HEK293 (cell line): Measurements from ENCODE around the gene AKT1.

Experiments used
- CTCF ChIP-seq: fragments of 450-650 bp; formaldehyde crosslinking; IDR thresholded peaks from 2 replicates; pipeline ENCODE4 v1.5.1; 2016; ENCODE audit warnings: missing biosample characterization, missing genetic modification characterization
- KLF8 ChIP-seq: fragments of 450-650 bp; formaldehyde crosslinking; IDR thresholded peaks from 2 replicates; pipeline ENCODE4 v1.5.1; 2016; ENCODE audit warnings: missing biosample characterization, missing genetic modification characterization
- PRDM4 ChIP-seq: fragments of 450-650 bp; formaldehyde crosslinking; IDR thresholded peaks from 2 replicates; pipeline ENCODE4 v1.5.1; 2017; ENCODE audit warnings: missing biosample characterization, missing genetic modification characterization
- ZBTB1 ChIP-seq: fragments of 450-650 bp; formaldehyde crosslinking; IDR thresholded peaks from 2 replicates; pipeline ENCODE4 v1.5.1; 2016; ENCODE audit warnings: missing biosample characterization, missing genetic modification characterization
- ZBTB20 ChIP-seq: fragments of 450-650 bp; formaldehyde crosslinking; IDR thresholded peaks from 2 replicates; pipeline ENCODE4 v1.5.1; 2016; ENCODE audit warnings: missing biosample characterization, missing genetic modification characterization
- ZNF121 ChIP-seq: fragments of 450-650 bp; formaldehyde crosslinking; IDR thresholded peaks from 2 replicates; pipeline ENCODE4 v1.5.1; 2016; ENCODE audit warnings: missing biosample characterization, missing genetic modification characterization
- ZNF530 ChIP-seq: fragments of 450-650 bp; formaldehyde crosslinking; IDR thresholded peaks from 2 replicates; pipeline ENCODE4 v1.5.1; 2016; ENCODE audit warnings: low read depth, missing biosample characterization, missing genetic modification characterization
- ZNF623 ChIP-seq: fragments of 450-650 bp; formaldehyde crosslinking; IDR thresholded peaks from 2 replicates; pipeline ENCODE4 v1.5.1; 2016; ENCODE audit warnings: missing biosample characterization, missing genetic modification characterization
- ZNF677 ChIP-seq: fragments of 450-650 bp; IDR thresholded peaks from 2 replicates; pipeline ENCODE4 v1.5.0; 2018; ENCODE audit warnings: missing biosample characterization, mild to moderate bottlenecking, missing genetic modification characterization, moderate library complexity
- ZNF707 ChIP-seq: fragments of 450-650 bp; formaldehyde crosslinking; IDR thresholded peaks from 2 replicates; pipeline ENCODE4 v1.5.1; 2016; ENCODE audit warnings: missing biosample characterization, missing genetic modification characterization

GRCh38 chr14:104739546-104740516 is 55.7 kb downstream of the AKT1 start:
- TF ChIP-seq ZNF530 (tag by site-specific recombination) (no peak), ZNF623 (tag by site-specific recombination) (no peak), ZBTB1 (tag by site-specific recombination) (no peak), PRDM4 (tag by site-specific recombination) (no peak), ZNF707 (no peak), CTCF (no peak), KLF8 (no peak), ZNF121 (no peak), ZNF677 (tag by site-specific recombination) (no peak), ZBTB20 (tag by site-specific recombination) (no peak)
